GM21737 (cell line): ENCODE measurements around the gene SEC22B.
"Not testable (repeated sequence)": the region's sequence is repeated elsewhere in the genome, so short reads cannot be mapped to it uniquely, and the experiment has no call there.

Experiments
- ATAC-seq: cut with Tn5 transposase; IDR thresholded peaks from one replicate; pipeline ENCODE4 v1.9.1; 2021; ENCODE audit warnings: mild to moderate bottlenecking, moderate library complexity; ENCODE audit not compliant: unreplicated experiment

SEC22B gene

DNA sequence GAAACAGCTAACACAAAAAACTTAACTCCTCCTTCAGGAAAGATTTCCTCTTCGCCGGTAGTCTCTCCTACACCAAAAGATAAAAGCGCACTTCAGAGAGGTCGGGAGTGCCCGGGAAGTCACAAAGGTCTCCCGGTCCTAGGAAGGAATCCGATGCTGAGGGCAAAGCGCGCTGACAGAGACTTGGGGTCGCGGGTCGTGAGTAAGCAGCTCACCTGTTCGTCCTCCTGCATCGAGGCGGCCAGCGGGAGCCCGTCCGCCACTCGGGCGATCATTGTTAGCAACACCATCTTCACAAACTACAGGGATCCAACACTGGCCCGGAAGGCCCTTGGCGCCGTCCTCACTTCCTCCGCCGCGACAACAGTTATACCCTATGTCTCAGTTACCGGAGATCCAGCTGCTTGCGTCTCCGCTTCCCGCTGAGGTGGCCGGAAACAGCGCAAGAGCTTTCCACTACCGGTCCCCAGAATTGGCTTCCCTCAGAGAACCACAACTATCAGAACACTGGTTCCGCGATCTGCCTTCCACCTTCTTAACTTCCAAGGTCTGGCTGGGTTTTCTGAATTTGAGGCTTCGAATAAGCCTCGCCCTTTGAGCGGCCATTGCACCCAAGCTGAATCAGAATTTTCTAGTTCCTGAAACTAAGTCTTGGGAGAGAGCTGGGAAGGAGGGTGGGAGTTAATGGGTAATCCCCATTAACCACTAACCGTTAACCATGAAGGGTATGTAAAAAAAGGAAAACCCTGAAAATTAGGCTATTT is at the start of gene SEC22B:
SEC22B (minus strand) TSS at position 429 of the 764 bp plus-strand sequence; CDS start at position 290, 139 bp downstream.
- ATAC-seq = peak; percentile 95

DNA sequence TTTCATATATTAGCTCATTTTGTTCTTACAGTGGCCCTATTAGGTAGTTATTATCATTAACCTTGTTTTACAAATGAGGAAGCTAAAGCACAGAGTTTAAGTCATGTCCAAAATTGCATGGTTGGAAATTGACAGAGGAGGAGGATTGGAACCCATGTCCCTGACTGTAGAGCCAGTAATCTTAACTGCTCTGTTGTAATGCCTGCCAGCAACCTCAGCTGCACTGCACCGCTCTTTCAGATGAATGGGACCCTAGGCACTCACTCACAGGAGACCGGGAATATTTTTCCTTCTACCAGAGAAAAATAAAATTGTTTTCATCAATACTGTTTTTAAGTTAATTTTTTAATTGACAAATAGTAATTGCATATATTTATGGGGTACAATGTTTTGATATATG is 41.6 kb upstream of the SEC22B start:
- ATAC-seq = not testable (repeated sequence)

DNA sequence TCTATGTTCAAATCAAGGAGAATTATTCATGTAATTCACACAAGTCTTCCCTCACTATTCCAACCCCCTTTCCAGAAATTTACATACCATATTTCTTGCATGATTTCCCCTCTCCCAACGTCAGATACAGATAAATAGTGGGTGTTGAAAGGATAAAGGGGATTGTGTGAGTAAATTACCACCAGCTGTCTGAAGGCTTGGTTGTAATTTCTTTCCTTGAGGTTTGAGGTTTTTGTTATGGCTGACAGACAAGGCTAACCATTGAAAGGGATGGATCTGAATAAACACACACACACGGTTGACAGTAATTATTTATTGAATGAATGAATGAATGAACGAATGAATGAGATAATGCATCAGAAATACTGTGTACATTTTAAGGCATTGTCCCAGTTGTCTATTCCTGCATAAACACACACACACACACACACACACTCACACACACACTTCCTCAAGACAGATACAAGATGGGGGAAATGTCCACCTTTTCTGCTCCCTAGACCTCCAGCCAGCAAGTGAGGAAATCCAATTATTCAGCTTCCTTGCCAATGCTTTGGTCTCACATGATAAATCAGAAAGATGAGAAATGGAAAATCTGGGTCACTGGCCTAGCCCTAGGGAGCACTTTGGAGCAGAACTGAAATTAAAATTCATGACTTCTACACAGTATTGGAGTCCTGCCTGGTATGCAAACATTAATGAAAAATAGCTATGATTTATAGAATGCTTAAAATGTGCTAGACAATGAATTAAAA is 41.0 kb upstream of the SEC22B start:
- ATAC-seq = not testable (repeated sequence)

DNA sequence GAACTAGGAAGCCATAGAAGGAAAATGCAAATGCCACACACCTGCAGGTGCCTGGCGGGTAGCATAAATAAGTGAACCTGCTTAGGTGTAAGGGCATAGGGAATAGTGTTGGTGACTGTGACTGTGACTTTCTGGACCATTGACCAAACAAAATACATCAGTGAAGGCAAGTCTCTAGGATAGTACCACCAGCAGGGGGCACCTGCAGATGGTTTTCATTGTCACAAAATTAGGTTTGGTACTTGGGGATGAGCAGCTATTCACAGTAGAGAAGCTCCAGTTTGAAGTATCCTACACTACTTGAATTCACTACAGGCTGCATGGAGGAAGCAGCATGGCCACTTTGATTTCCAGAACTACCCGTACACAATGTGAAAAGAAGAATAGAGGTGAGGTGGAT is 37.3 kb upstream of the SEC22B start:
- ATAC-seq = not testable (repeated sequence)

DNA sequence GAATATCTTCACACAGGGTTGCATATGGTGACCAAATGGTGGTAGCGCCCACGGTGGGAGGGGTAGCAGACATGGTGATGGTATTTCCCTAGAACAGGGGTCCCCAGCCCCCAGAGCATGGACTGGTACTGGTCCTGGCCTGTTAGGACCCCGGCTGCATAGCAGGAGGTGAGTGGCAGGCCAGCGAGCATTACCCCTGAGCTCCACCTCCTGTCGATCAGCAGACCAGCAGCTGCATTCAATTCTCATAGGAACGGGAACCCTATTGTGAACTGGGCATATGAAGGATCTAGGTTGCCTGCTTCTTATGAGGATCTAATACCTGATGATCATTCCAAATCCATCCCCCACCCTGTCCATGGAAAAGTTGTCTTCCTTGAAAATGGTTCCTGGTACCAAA is 34.4 kb upstream of the SEC22B start:
- ATAC-seq = not testable (repeated sequence)

DNA sequence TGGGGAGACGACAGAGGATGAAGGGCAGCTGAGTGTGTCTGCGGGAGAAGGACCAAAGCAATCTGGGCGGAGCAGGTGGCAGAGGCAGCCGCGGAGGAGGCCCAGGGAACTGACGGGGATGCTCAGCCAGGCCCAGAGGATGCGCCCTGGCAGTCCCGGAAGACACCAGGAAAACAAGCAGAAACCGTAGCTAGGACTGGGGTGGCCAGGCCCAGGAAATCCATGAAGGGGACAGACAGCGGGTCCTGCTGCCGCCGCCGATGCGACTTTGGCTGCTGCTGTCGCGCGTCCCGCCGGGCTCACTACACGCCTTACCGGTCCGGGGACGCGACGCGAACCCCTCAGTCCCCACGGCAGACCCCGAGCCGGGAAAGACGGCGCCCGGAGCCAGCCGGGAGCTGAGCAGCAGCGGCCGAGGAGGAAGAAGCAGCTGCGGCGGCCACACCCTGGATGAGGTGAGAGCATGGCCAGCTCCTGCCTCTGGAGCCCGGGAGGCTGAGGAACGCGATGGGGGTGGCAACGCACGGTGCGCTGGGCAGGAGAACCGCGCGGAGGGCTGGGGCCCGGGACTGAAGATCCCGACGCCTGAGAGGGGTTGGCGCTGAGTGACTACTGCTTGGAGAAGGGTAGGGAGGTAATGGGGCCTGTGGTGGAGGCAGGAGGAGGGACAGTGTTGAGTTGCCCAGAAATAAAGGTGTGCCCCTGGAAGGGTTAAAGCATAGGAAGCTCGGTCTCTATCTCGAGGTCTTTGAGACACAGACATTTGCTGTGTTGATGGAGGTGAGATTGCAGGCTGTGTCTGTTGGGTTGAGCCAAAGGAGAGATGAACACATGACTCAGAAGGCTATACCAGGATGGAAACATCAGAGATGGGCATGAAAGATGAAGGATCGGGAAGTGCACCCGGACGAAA is 20.8 kb upstream of the SEC22B start:
- ATAC-seq = not testable (repeated sequence)

DNA sequence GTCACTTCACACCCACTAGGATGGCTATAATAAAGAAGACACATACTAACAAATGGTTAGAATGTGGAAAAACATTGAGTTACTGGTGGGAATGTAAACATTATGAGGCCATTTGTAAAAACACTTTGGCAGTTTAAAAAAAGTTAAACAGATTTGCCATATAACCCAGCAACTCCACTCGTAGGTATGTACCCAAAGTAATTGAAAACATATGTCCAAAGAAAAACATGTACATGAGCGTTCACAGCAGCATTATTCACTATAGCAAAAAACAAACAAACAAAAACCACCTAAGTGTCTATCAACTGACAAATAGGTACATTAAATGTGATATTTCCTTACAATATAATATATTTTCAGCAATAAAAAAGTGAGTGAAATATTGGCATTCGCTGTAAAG is 12.3 kb upstream of the SEC22B start:
- not testable (repeated sequence) for ATAC-seq

DNA sequence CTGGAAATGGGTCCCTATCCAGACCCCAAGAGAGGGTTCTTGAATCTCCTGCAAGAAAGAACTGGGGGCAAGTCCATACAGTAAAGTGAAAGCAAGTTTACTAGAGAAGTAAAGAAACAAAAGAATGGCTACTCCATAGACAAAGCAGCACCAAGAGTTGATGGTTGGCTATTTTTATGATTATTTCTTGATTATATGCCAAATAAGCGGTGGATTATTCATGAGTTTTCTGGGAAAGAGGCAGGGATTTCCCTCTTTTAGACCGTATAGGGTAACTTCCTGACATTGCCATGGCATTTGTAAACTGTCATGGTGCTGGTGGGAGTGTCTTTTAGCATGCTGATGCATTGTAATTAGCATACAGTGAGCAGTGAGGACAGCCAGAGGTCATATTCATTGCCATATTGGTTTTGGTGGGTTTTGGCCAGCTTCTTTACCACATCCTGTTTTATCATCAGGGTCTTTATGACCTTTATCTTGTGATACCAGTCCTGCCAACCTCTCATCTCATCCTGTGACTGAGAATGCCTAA is 5.9 kb upstream of the SEC22B start:
- not testable (repeated sequence) for ATAC-seq

DNA sequence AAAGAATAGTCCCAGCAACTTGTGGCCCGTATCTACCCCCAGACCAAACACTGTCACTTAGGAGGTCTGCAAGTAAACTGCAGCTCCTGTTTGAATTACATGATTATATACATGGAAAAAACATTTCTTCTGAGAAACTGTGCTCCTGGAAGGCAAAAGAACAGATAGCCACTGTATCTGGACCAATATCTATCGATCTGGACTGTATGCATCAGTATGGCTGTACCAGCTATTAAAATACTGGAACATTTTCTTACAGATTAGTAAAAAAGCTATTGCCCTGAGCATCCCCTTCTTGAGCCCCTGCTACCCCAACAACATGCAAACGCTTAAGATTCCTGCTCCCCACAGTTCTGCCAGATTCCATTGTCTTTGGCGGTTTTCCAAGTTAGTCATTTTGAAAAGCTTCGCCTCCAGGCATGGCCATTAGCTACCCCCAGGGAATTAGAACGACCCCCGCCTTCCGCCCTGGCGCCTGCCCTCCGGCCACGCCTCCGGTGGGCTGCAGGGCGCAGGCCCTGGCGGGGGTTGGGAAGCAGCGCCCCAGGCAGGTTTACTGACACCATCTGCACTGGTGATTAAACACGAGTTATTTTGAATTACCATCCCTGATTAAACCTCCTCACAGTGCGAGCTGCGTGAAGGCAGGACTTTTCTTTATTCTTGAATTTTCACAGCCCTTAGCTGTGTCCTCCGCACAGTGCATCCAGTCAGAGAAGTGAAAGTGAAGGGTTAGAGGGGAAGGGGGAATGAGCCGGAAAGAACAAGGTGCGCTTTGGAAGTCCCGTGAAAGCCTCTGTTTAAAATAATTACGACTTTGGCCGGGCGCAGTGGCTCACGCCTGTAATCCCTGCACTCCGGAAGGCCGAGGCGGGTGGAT is 3.7 kb upstream of the SEC22B start:
- ATAC-seq = not testable (repeated sequence)

DNA sequence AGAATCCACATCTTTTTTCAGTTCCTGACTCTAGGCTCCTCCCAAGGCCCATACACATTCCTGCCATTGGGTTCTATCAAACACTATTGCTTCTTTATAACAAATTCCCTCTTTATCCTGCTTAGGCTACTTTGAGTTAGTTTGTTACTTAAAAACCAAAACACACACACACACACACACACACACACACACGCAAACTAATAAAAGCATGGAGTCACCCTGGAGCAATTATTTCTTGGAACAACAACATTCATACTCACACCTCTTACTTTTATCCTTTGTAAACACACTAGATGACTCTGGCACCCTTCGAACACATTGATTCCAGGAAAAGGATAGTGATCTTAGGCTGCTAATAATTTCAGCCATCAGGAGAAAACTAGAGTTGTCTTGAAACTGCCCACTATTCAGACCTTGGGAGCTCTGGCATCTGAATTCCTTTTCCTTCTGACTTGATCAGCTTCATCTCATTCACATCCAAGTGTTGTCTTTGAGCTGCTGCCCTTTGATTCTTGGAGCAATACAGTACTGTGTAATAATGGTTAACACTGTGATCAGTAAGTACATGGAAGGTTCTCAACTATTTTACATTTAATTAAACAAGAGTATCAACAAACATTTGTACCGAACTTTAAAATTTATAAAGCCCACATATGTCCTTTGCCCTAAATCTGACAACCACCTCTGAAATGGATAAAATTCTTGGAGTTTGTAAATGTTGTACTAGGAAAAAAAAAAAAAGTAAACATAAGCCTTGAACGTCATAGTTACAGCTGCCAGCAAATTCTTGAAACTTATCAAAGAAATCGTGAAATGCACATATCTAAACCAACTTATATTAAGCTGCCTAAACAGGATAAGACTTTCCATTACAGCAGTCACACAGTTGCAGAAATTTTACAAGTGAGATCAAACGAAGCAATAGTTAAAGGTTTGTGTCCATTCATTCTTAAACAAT is 2.8 kb upstream of the SEC22B start:
- ATAC-seq = no peak

DNA sequence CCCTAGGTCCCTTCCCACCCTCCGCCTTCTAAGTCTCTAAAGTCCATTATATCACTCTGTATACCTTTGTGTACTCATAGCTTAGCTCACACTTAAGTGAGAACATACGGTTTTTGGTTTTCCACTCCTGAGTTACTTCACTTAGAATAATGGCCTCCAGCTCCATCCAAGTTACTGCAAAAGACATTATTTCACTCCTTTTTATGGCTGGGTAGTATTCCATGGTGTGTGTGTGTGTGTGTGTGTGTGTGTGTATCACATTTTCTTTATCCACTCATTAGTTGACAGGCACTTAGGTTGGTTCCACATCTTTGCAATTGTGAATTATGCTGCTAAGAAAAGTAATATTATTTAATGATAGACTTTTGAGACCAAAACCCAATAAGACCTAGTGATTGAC is 1.7 kb upstream of the SEC22B start:
- not testable (repeated sequence) for ATAC-seq

DNA sequence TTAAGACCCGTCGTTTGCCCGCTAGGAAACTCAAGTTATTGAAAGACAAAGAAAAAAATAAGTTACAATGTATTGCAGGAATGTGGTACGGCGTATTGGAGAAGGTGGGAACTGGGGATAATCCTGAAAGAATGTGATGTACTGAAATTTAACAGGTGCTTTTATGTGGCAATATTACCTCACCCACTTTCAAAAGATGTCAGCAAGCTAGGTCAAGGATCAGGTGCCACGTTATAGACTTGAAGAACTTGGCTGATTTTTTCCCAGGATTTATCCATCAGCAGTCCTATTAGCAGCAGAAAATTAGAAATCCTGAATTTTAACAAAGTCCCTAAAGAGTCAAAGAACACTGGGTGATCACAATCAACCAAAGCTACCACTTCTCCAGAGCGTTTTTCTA is 632 bp downstream of the SEC22B start:
- not testable (repeated sequence) for ATAC-seq

DNA sequence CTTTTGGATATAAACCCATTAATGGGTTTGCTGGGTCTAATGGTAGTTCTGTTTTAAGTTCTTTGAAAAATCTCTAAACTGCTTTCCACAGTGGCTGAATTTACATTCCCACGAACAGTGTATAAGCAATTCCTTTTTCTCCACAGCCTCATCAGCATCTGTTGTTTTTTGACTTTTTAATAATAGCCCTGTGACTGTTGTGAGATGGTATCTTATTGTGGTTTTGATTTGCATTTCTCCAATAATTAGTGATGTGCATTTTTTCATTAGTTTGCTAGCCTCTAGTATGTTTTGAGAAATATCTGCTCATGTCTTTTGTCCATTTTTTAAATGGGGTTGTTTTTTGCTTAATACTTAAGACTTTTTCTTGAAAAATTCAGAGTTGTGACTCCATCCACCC is 11.6 kb downstream of the SEC22B start:
- not testable (repeated sequence) for ATAC-seq

DNA sequence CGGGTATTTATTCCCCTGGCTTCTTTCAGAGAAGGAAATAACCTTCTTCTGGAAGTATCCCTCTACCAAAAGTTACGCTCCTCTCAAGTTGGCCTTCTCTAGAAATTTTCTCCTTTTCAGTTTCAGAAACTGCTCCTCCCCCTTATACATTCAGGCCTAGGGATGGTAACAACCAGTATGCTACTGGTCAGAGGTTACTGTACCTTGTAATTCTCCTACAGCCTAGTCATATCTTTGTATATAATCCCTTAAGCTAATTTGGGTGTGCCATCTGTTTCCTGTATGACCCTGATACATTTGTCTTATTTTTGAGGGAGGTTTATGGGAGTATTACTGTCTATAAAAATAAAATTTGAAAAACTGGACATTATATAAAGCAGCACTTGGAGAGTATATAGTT is 14.3 kb downstream of the SEC22B start:
- ATAC-seq = not testable (repeated sequence)

DNA sequence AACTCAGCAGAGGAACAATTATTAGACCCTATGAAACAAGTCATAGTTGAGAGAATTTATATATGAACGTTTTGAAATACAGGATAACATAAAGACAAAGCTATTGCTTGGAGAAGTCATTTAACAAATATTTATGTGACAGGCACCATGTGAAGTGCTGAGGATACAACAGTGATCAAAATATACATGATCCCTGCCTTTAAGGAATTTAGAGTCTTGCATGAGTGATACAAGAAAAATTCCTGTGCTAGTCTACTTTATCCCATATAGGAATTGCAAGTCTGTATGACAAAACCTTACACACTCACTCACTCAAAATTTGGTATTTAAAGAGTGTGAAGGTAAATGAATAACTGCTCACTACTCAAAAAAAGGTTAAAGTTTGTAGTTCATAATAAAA is 17.8 kb downstream of the SEC22B start:
- ATAC-seq = not testable (repeated sequence)

DNA sequence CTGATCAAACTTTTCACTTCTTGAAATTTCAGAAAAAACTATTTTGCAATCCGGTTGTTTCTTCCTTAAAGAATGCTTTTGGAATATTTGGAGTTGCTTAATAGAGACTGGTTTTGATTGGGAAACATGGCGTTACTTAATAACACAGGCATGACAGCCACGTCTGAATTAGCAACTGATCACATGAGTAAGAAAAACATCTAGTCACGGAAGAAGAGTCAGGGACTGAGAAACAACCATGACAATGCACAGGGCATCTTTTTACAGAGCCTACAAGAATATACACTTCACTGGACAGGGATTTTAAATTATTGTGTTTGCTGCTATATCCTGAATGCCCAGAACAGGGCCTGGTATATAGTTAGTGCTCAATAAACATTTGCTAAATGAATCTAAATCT is 18.2 kb downstream of the SEC22B start:
- ATAC-seq = not testable (repeated sequence)

DNA sequence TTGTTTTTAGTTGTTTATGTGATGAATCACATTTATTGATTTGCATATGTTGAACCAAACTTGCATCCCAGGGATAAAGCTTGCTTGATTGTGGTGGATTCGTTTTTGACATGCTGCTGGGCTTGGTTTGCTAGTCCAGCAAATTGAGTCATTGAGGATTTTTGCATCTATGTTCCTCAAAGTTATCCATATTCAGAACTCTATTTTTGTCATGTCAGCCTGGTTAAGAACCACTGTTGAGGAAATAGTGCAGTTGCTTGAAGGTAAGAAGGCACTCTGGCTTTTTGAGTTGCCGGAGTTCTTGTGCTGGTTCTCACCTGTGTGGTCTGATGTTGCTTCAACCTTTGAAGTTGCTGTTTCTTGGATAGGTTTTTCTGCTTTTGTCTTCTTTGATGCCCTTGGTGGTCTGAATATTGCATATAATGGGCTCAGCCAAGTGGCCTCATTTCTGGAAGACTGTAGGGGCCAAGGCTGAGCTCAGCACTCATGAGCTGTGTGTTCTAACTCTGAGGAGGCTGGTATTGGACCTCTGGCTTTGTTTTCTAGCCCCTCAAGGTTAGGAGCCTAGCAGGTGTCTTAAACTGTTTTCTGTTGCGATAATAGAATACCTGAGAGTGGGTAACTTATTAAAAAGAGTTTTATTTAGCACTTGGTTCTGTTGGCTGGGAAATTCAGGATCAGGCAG is 26.0 kb downstream of the SEC22B start:
- ATAC-seq = not testable (repeated sequence)

DNA sequence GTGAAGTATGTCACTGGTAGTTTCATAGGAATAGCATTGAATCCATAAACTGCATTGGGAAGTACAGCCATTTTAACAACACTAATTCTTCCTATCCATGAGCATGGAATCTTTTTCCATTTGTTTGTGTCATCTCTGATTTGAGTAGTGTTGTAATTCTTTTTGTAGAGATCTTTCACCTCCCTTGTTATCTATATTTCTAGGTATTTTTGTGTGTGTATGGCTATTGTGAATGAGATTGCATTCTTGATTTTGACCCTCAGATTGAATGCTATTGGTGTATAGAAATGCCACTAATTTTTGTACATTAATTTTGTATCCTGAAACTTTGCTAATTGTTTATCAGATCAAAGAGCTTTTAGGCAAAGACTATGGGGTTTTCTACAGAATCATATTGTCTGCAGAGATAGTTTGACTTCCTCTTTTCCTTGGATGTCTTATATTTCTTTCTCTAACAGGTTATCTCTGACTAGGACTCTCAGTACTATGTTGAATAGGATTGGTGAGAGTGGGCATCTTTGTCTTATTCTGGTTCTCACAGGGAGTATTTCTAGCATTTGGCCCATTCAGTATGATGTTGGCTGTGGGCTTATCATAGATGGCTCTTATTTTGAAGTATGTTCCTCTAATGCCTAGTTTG is 26.8 kb downstream of the SEC22B start:
- not testable (repeated sequence) for ATAC-seq
